Activated naive CD4-positive, alpha-beta T cell treated with anti-CD3 and anti-CD28 coated beads, Interleukin-2, amount 50 U/mL, for 72 hours (primary cell): ENCODE measurements around the gene PTPN14. TPM values are rescaled to one million over a fixed set of nuclear protein-coding genes. Genes with fewer than 3 reads are reported as not detected.

Experiments
- ATAC-seq, 2 donors: fragments of 150-1000 bp; cut with Tn5 transposase; 2 replicates each; pipeline ENCODE4 v1.10.0; 2021; ENCODE audit warnings: mild to moderate bottlenecking in 2 of 2, moderate library complexity in 2 of 2
- DNase-seq, 2 donors: peaks; one replicate each; pipeline ENCODE4 v3.0.0; 2021 to 2022; ENCODE audit warnings: low spot score in 2 of 2
- H3K27ac Mint-ChIP-seq, 2 donors: one replicate each; pipeline ENCODE4 v1.8.0; 2022; ENCODE audit warnings: mild to moderate bottlenecking in 2 of 2, mixed read lengths in 2 of 2
- H3K36me3 Mint-ChIP-seq, 2 donors: one replicate each; pipeline ENCODE4 v1.8.0; 2022; ENCODE audit warnings: mixed read lengths in 2 of 2
- H3K9me3 Mint-ChIP-seq, 2 donors: one replicate each; pipeline ENCODE4 v1.8.0; 2022; ENCODE audit warnings: mixed read lengths in 2 of 2
- total RNA-seq, 2 donors: library from RNA; stranded (reverse); gene quantifications; one replicate each; pipeline ENCODE4 v1.2.3, GENCODE V29; 2022

The PTPN14 gene
- total RNA-seq, 2 donors from 2014 or later, result 4.0 to 4.3 TPM

GRCh38 chr1:214349781-214350180 is 201.6 kb downstream of the PTPN14 start:
- Mint-ChIP-seq H3K9me3 (peaks cover 4% of the 10 kb centered on the region in 2 donors), H3K27ac (no peak overlapping the region), H3K36me3 (peaks cover 5 to 6% of the 10 kb centered on the region in 2 donors)
- DNase-seq (no peak), ATAC-seq (no peak)

GRCh38 chr1:214349008-214349407 is 202.4 kb downstream of the PTPN14 start:
- no peak for DNase-seq
- Mint-ChIP-seq H3K27ac (no peak overlapping the region), H3K36me3 (peaks cover 13% of the 10 kb centered on the region in 2 donors), H3K9me3 (peaks cover 10% of the 10 kb centered on the region in 2 donors)
- ATAC-seq, result no peak

GRCh38 chr1:214344897-214345296 is 206.5 kb downstream of the PTPN14 start:
- peaks cover 19 to 31% of the 10 kb centered on the region in 2 donors for H3K36me3 Mint-ChIP-seq
- peaks cover 14 to 15% of the 10 kb centered on the region in 2 donors for H3K9me3 Mint-ChIP-seq
- no peak overlapping the region for H3K27ac Mint-ChIP-seq
- DNase-seq, result no peak
- ATAC-seq, result peak in 1 of 2 donors; percentile 46

- peaks cover 19 to 42% of the 10 kb centered on the region in 2 donors for H3K36me3 Mint-ChIP-seq
- peaks cover 14 to 15% of the 10 kb centered on the region in 2 donors for H3K9me3 Mint-ChIP-seq
- no peak overlapping the region for H3K27ac Mint-ChIP-seq
- no peak for ATAC-seq
- DNase-seq, result no peak
Observed at GRCh38 chr1:214342525-214342924, 208.9 kb downstream of the PTPN14 start.

GRCh38 chr1:214341932-214342331 is 209.5 kb downstream of the PTPN14 start:
- peaks cover 14 to 15% of the 10 kb centered on the region in 2 donors for H3K9me3 Mint-ChIP-seq
- H3K36me3 Mint-ChIP-seq, result peaks cover 19 to 48% of the 10 kb centered on the region in 2 donors

GRCh38 chr1:214341459-214341858 is 209.9 kb downstream of the PTPN14 start:
- ATAC-seq (no peak), DNase-seq (no peak)
- H3K9me3 Mint-ChIP-seq, result peaks cover 14 to 15% of the 10 kb centered on the region in 2 donors
- no peak overlapping the region for H3K27ac Mint-ChIP-seq
- H3K36me3 Mint-ChIP-seq, result peaks cover 19 to 48% of the 10 kb centered on the region in 2 donors

More at GRCh38 chr1:214341932-214342331, 209.5 kb downstream of the PTPN14 start:
- ATAC-seq (no peak), DNase-seq (no peak)
- no peak overlapping the region for H3K27ac Mint-ChIP-seq

GRCh38 chr1:214338212-214338611 is 213.2 kb downstream of the PTPN14 start:
- Mint-ChIP-seq H3K36me3 (peaks cover 0 to 34% of the 10 kb centered on the region in 2 donors), H3K9me3 (no peaks in the 10 kb centered on the region), H3K27ac (no peak overlapping the region)
- ATAC-seq (no peak), DNase-seq (no peak)

GRCh38 chr1:214337511-214337910 is 213.9 kb downstream of the PTPN14 start:
- no peak for DNase-seq
- no peak for ATAC-seq
- H3K36me3 Mint-ChIP-seq, result peaks cover 0 to 34% of the 10 kb centered on the region in 2 donors
- H3K27ac Mint-ChIP-seq, result no peak overlapping the region
- H3K9me3 Mint-ChIP-seq, result no peaks in the 10 kb centered on the region

- DNase-seq (no peak), ATAC-seq (no peak)
- Mint-ChIP-seq H3K27ac (no peak overlapping the region), H3K36me3 (peaks cover 0 to 30% of the 10 kb centered on the region in 2 donors), H3K9me3 (no peaks in the 10 kb centered on the region)
Observed at GRCh38 chr1:214337015-214337414, 214.4 kb downstream of the PTPN14 start.

- DNase-seq (no peak), ATAC-seq (no peak)
- Mint-ChIP-seq H3K27ac (peak overlapping the region in 1 of 2 donors; percentile 51), H3K9me3 (no peaks in the 10 kb centered on the region), H3K36me3 (peaks cover 0 to 23% of the 10 kb centered on the region in 2 donors)
Observed at GRCh38 chr1:214335567-214335966, 215.8 kb downstream of the PTPN14 start.

GRCh38 chr1:214332946-214333798 is 218.2 kb downstream of the PTPN14 start:
- no peaks in the 10 kb centered on the region for H3K9me3 Mint-ChIP-seq
- peak in 1 of 2 donors; percentile 50 for DNase-seq
- peak overlapping the region; percentile 29 to 78 for H3K27ac Mint-ChIP-seq
- peak in 1 of 2 donors; percentile 46 for ATAC-seq
- peaks cover 0 to 19% of the 10 kb centered on the region in 2 donors for H3K36me3 Mint-ChIP-seq

GRCh38 chr1:214331827-214332423 is 219.5 kb downstream of the PTPN14 start:
- peak; percentile 30 to 42 for ATAC-seq
- Mint-ChIP-seq H3K36me3 (peaks cover 0 to 7% of the 10 kb centered on the region in 2 donors), H3K9me3 (no peaks in the 10 kb centered on the region), H3K27ac (peak overlapping the region in 1 of 2 donors; percentile 61)
- peak in 1 of 2 donors; percentile 75 for DNase-seq

- Mint-ChIP-seq H3K36me3 (peaks cover 0 to 6% of the 10 kb centered on the region in 2 donors), H3K9me3 (no peaks in the 10 kb centered on the region), H3K27ac (no peak overlapping the region)
- no peak for DNase-seq
- no peak for ATAC-seq
Observed at GRCh38 chr1:214331180-214331579, 220.2 kb downstream of the PTPN14 start.

GRCh38 chr1:214330715-214331114 is 220.7 kb downstream of the PTPN14 start:
- Mint-ChIP-seq H3K9me3 (no peaks in the 10 kb centered on the region), H3K27ac (no peak overlapping the region), H3K36me3 (peaks cover 0 to 6% of the 10 kb centered on the region in 2 donors)
- ATAC-seq (no peak), DNase-seq (no peak)

GRCh38 chr1:214330222-214330621 is 221.2 kb downstream of the PTPN14 start:
- H3K36me3 Mint-ChIP-seq, result peaks cover 0 to 6% of the 10 kb centered on the region in 2 donors
- ATAC-seq (no peak), DNase-seq (no peak)
- no peaks in the 10 kb centered on the region for H3K9me3 Mint-ChIP-seq
- no peak overlapping the region for H3K27ac Mint-ChIP-seq

GRCh38 chr1:214329470-214330220 is 221.8 kb downstream of the PTPN14 start:
- no peak for ATAC-seq
- Mint-ChIP-seq H3K27ac (no peak overlapping the region), H3K9me3 (no peaks in the 10 kb centered on the region), H3K36me3 (peaks cover 0 to under 1% of the 10 kb centered on the region in 2 donors)
- no peak for DNase-seq
